ENCODE results near the gene RTBDN. TPM values are rescaled to one million over a fixed set of nuclear protein-coding genes. Genes with fewer than 3 reads are reported as not detected.

RTBDN gene
- total RNA-seq, 2 donors from 2014 or later: 0.49 TPM; not detected in 1

Small RNA genes lying within 50 kb of the gene (microRNA-seq; reads per million reads assigned to microRNA genes)
- gene MIR5684 (0 to 0.53 reads per million in 2 donors), gene MIR6794 (0 reads per million in 2 donors)

Other genes starting within 250 kb of the RTBDN start
- 10 to 100 TPM in 1 of 2 donors, 1 to 10 TPM in 1; 7.6 to 10.1 TPM for gene ZNF490, start 223.8 kb downstream of the RTBDN start, total RNA-seq
- 10 to 100 TPM; 21.7 to 22.6 TPM for gene ZNF791, start 223.7 kb downstream of the RTBDN start, total RNA-seq
- 100 to 1,000 TPM in 1 of 2 donors, 10 to 100 TPM in 1; 77.9 to 116 TPM for gene MAN2B1, start 167.8 kb downstream of the RTBDN start, total RNA-seq
- 1 to 10 TPM; 6.6 to 8.3 TPM for gene WDR83, start 167.8 kb downstream of the RTBDN start, total RNA-seq
- 10 to 100 TPM; 68.4 to 74.7 TPM for gene DHPS, start 152.7 kb downstream of the RTBDN start, total RNA-seq
- gene GNG14, start 146.6 kb downstream of the RTBDN start, total RNA-seq: not detected
- gene FBXW9, start 137.9 kb downstream of the RTBDN start, total RNA-seq: 1 to 10 TPM; 6.2 to 7.0 TPM
- 10 to 100 TPM; 39.5 to 74.0 TPM for gene TNPO2, start 110.6 kb downstream of the RTBDN start, total RNA-seq
- 100 to 1,000 TPM; 144 to 162 TPM for gene TRIR, start 99.9 kb downstream of the RTBDN start, total RNA-seq
- gene GET3, start 97.1 kb downstream of the RTBDN start, total RNA-seq: 10 to 100 TPM; 50.1 to 56.5 TPM
- gene BEST2, start 82.8 kb downstream of the RTBDN start, total RNA-seq: 100 to 1,000 TPM; 139 to 207 TPM
- 10 to 100 TPM; 58.3 to 83.1 TPM for gene HOOK2, start 59.0 kb downstream of the RTBDN start, total RNA-seq
- gene JUNB, start 43.1 kb downstream of the RTBDN start, total RNA-seq: 100 to 1,000 TPM; 169 to 314 TPM
- 100 to 1,000 TPM; 249 to 298 TPM for gene PRDX2, start 32.8 kb downstream of the RTBDN start, total RNA-seq
- gene THSD8, start 32.5 kb downstream of the RTBDN start, total RNA-seq: 1 to 10 TPM; 3.2 to 4.4 TPM
- 10 to 100 TPM in 1 of 2 donors, 1 to 10 TPM in 1; 5.7 to 10.9 TPM for gene RNASEH2A, start 28.0 kb downstream of the RTBDN start, total RNA-seq
- 1 to 10 TPM in 1 of 2 donors, under 1 TPM in 1; 0.82 to 1.4 TPM for gene MAST1, start 3.9 kb upstream of the RTBDN start, total RNA-seq
- gene DNASE2, start 46.9 kb upstream of the RTBDN start, total RNA-seq: 10 to 100 TPM; 27.7 to 39.4 TPM
- gene KLF1, start 52.6 kb upstream of the RTBDN start, total RNA-seq: not detected
- gene GCDH, start 56.6 kb upstream of the RTBDN start, total RNA-seq: 10 to 100 TPM; 20.8 to 22.8 TPM
- not detected for gene SYCE2, start 84.7 kb upstream of the RTBDN start, total RNA-seq
- gene FARSA, start 99.1 kb upstream of the RTBDN start, total RNA-seq: 10 to 100 TPM; 42.4 to 61.2 TPM
- gene CALR, start 104.0 kb upstream of the RTBDN start, total RNA-seq: 100 to 1,000 TPM; 550 to 739 TPM
- gene RAD23A, start 111.3 kb upstream of the RTBDN start, total RNA-seq: 10 to 100 TPM; 70.9 to 80.3 TPM
- 10 to 100 TPM; 13.1 to 17.5 TPM for gene GADD45GIP1, start 122.6 kb upstream of the RTBDN start, total RNA-seq
- gene DAND5, start 135.0 kb upstream of the RTBDN start, total RNA-seq: under 1 TPM; 0.18 to 0.50 TPM
- gene NFIX, start 160.9 kb upstream of the RTBDN start, total RNA-seq: 10 to 100 TPM; 49.8 to 61.7 TPM

Data from left colon (tissue), 2 donors.